Sigmoid colon (tissue), 4 donors: ENCODE measurements around the gene PRKD1.

Source experiments
- CTCF ChIP-seq, 4 experiments: fragments of 450-650 bp in 3 of 4; fragments of 200-600 bp in 1 of 4; IDR thresholded peaks; one replicate each; pipeline ENCODE4 v1.5.1; 2016 to 2019; ENCODE audit warnings: antibody characterized with exemption in 4 of 4, mild to moderate bottlenecking in 3 of 4, moderate library complexity in 2 of 4
- POLR2AphosphoS5 ChIP-seq, 4 donors: sonication (generic); formaldehyde crosslinking; IDR thresholded peaks; one replicate each; pipeline ENCODE4 v1.6.1; 2017; ENCODE audit warnings: antibody characterized with exemption in 4 of 4

DNA sequence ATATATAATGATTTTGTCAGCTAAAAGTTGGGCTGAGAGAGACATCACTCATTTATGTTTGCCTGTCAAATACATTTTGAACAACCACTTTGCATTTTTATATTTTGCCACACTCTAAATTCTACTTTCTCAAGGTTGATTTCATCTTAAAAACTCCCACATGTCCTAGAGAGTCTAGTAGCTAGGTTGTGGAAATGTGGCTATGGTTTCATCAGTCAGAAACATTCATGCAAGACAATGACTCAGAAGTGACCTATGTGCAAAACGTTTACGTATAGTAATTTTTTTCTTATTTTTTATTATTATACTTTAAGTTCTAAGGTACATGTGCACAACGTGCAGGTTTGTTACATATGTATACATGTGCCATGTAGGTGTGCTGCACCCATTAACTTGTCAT lies 27.4 kb upstream of the PRKD1 start:
- TF ChIP-seq CTCF (IDR thresholded peaks at IDR 0.05) = no peak
- TF ChIP-seq POLR2AphosphoS5 (IDR thresholded peaks at IDR 0.05) = no peak
